Endodermal cell (in vitro differentiated cells): ENCODE data around the gene UFC1. TPM values are rescaled to one million over a fixed set of nuclear protein-coding genes. Genes with fewer than 3 reads are reported as not detected.

Experiments
- DNase-seq: peaks from one replicate; pipeline ENCODE4 v3.0.0-alpha.2; 2017
- H3K27ac ChIP-seq: 2 replicates; pipeline ENCODE4 v1.5.1; 2013; ENCODE audit warnings: mild to moderate bottlenecking, low read depth, low read length, moderate library complexity
- H3K27me3 ChIP-seq: 2 replicates; pipeline ENCODE4 v1.6.1; 2013; ENCODE audit warnings: mild to moderate bottlenecking, low read length, moderate library complexity; ENCODE audit not compliant: insufficient read depth, control insufficient read depth, poor library complexity, severe bottlenecking
- H3K36me3 ChIP-seq: 2 replicates; pipeline ENCODE4 v1.7.0; 2013; ENCODE audit warnings: mild to moderate bottlenecking, low read length, moderate library complexity; ENCODE audit not compliant: control insufficient read depth, insufficient read depth
- H3K4me1 ChIP-seq: one replicate; pipeline ENCODE4 v1.7.0; 2013; ENCODE audit warnings: low read length; ENCODE audit not compliant: control insufficient read depth, insufficient read depth
- H3K4me3 ChIP-seq: 2 replicates; pipeline ENCODE4 v1.5.1; 2013; ENCODE audit warnings: mild to moderate bottlenecking, low read length, moderate library complexity
- H3K9ac ChIP-seq: 2 replicates; pipeline ENCODE4 v1.6.1; 2013; ENCODE audit warnings: mild to moderate bottlenecking, low read length, moderate library complexity; ENCODE audit not compliant: poor library complexity, severe bottlenecking; ENCODE audit errors: extremely low read depth
- H3K9me3 ChIP-seq: 2 replicates; pipeline ENCODE4 v1.6.1; 2013; ENCODE audit warnings: mild to moderate bottlenecking, low read length, moderate library complexity; ENCODE audit not compliant: control insufficient read depth
- H3K27ac Mint-ChIP-seq: 2 replicates; pipeline ENCODE4 v1.8.0; 2020; ENCODE audit warnings: mixed read lengths
- H3K27me3 Mint-ChIP-seq: 2 replicates; pipeline ENCODE4 v1.8.0; 2021; ENCODE audit warnings: mild to moderate bottlenecking, mixed read lengths; ENCODE audit not compliant: insufficient read depth
- H3K36me3 Mint-ChIP-seq: 2 replicates; pipeline ENCODE4 v1.8.0; 2020; ENCODE audit warnings: low read depth, mixed read lengths
- H3K4me1 Mint-ChIP-seq: 2 replicates; pipeline ENCODE4 v1.8.0; 2020; ENCODE audit warnings: mixed read lengths
- H3K4me3 Mint-ChIP-seq: 2 replicates; pipeline ENCODE4 v1.8.0; 2020; ENCODE audit warnings: mild to moderate bottlenecking, moderate library complexity, mixed read lengths
- H3K9me3 Mint-ChIP-seq: 2 replicates; pipeline ENCODE4 v1.8.0; 2020; ENCODE audit warnings: mild to moderate bottlenecking, mixed read lengths
- WGBS, 2 experiments: methylation state at CpG; one replicate each; pipeline versions ENCODE4 v1.1.5 to v1.1.7; 2013; ENCODE audit warnings: missing lambda C conversion rate in 2 of 2, mixed read lengths in 1 of 2; ENCODE audit not compliant: insufficient coverage in 1 of 2, insufficient read length in 1 of 2; 5-methylcytosine and 5-hydroxymethylcytosine counted together
- total RNA-seq, 2 donors: library from RNA; stranded (reverse); fragmentation: NEBNext Ultra II Directional in 1 of 2; extraction: Animal tissue kit (Norgen Biotek cat#: 25700) in 1 of 2; gene quantifications; 2 replicates in 1 of 2; 3 replicates in 1 of 2; pipeline ENCODE4 v1.2.1, GENCODE V29; 2021
- TF ChIP-seq, protein P1 (sequence below): fragments of 200-600 bp; sonication (generic); conservative IDR thresholded peaks from 2 replicates; pipeline ENCODE4 v1.5.0; 2021; ENCODE audit warnings: antibody characterized with exemption, mild to moderate bottlenecking

UFC1 gene
- total RNA-seq, 2 donors from 2014 or later, result 89.5 to 97.1 TPM

- no peaks in the 10 kb centered on the region for H3K36me3 Mint-ChIP-seq
- Histone ChIP-seq H3K9ac (no peak overlapping the region), H3K27ac (no peak overlapping the region), H3K4me3 (no peak overlapping the region), H3K27me3 (no peaks in the 10 kb centered on the region), H3K9me3 (no peaks in the 10 kb centered on the region), H3K4me1 (no peaks in the 10 kb centered on the region), H3K36me3 (no peaks in the 10 kb centered on the region)
- TF ChIP-seq, protein P1, sequence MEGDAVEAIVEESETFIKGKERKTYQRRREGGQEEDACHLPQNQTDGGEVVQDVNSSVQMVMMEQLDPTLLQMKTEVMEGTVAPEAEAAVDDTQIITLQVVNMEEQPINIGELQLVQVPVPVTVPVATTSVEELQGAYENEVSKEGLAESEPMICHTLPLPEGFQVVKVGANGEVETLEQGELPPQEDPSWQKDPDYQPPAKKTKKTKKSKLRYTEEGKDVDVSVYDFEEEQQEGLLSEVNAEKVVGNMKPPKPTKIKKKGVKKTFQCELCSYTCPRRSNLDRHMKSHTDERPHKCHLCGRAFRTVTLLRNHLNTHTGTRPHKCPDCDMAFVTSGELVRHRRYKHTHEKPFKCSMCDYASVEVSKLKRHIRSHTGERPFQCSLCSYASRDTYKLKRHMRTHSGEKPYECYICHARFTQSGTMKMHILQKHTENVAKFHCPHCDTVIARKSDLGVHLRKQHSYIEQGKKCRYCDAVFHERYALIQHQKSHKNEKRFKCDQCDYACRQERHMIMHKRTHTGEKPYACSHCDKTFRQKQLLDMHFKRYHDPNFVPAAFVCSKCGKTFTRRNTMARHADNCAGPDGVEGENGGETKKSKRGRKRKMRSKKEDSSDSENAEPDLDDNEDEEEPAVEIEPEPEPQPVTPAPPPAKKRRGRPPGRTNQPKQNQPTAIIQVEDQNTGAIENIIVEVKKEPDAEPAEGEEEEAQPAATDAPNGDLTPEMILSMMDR, result no peak
- WGBS, 2 experiments, result 96 to 98% methylated on average over 3 to 6 of the region's 6 CpGs
- no peak for DNase-seq
- no peaks in the 10 kb centered on the region for H3K9me3 Mint-ChIP-seq
- no peaks in the 10 kb centered on the region for H3K27me3 Mint-ChIP-seq
- no peak overlapping the region for H3K4me3 Mint-ChIP-seq
- H3K27ac Mint-ChIP-seq, result no peak overlapping the region
- H3K4me1 Mint-ChIP-seq, result peaks cover 4% of the 10 kb centered on the region
Measured at GRCh38 chr1:161188381-161188780, 34.6 kb downstream of the UFC1 start.

GRCh38 chr1:161189036-161189435, 35.3 kb downstream of the UFC1 start:
- Histone ChIP-seq H3K9me3 (no peaks in the 10 kb centered on the region), H3K4me3 (no peak overlapping the region), H3K36me3 (no peaks in the 10 kb centered on the region), H3K9ac (no peak overlapping the region), H3K4me1 (no peaks in the 10 kb centered on the region), H3K27me3 (no peaks in the 10 kb centered on the region), H3K27ac (no peak overlapping the region)
- no peak overlapping the region for H3K27ac Mint-ChIP-seq
- no peak overlapping the region for H3K4me3 Mint-ChIP-seq
- H3K9me3 Mint-ChIP-seq, result no peaks in the 10 kb centered on the region
- 89 to 97% methylated on average over 1 to 5 of the region's 5 CpGs for WGBS, 2 experiments
- H3K27me3 Mint-ChIP-seq, result no peaks in the 10 kb centered on the region
- H3K36me3 Mint-ChIP-seq, result no peaks in the 10 kb centered on the region
- TF ChIP-seq, protein P1, result no peak
- peaks cover 4% of the 10 kb centered on the region for H3K4me1 Mint-ChIP-seq
- DNase-seq, result no peak

DNA sequence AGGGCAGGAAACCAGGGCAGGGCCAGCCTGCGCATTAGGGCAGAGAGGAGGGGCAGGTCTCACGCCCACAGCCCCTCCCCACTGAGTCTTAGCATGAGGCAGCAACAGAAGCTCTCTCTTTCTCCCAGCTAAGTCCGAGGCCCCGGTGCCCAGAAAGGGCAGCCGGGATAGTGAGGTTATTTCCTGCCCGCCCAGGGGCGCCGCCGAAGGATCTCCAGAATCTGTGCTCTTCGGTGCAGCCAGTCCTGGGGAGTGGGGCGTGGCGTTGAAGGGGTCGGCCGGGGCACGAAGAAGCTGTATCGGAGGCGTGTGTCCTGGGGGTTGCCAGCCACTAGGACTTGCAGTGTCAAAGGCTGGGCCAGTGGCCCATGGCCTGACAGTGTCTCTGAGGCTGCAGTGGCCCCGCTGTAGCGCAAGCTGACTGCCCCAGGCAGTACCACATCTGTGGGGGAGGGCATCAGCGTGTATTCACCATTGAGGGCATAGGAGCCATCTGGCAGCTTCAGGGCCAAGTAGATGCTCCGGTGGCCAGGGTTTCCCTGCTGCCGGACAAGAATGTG, 37.3 kb downstream of the UFC1 start:
- DNase-seq, result peak; percentile 77
- no peak overlapping the region for H3K27ac ChIP-seq
- TF ChIP-seq, protein P1, result no peak
- no peaks in the 10 kb centered on the region for H3K27me3 Mint-ChIP-seq
- peaks cover 4% of the 10 kb centered on the region for H3K4me1 Mint-ChIP-seq
- WGBS, 2 experiments, result 86 to 94% methylated on average over 17 to 22 of the region's 22 CpGs
- no peak overlapping the region for H3K4me3 Mint-ChIP-seq
- no peaks in the 10 kb centered on the region for H3K36me3 Mint-ChIP-seq
- H3K27ac Mint-ChIP-seq, result peak overlapping the region; percentile 59
- no peaks in the 10 kb centered on the region for H3K4me1 ChIP-seq
- no peak overlapping the region for H3K4me3 ChIP-seq
- H3K27me3 ChIP-seq, result no peaks in the 10 kb centered on the region
- no peak overlapping the region for H3K9ac ChIP-seq
- no peaks in the 10 kb centered on the region for H3K9me3 ChIP-seq
- H3K36me3 ChIP-seq, result no peaks in the 10 kb centered on the region
- no peaks in the 10 kb centered on the region for H3K9me3 Mint-ChIP-seq
